Measurements from ENCODE around the gene MYO18A.

Gene MYO18A

DNA sequence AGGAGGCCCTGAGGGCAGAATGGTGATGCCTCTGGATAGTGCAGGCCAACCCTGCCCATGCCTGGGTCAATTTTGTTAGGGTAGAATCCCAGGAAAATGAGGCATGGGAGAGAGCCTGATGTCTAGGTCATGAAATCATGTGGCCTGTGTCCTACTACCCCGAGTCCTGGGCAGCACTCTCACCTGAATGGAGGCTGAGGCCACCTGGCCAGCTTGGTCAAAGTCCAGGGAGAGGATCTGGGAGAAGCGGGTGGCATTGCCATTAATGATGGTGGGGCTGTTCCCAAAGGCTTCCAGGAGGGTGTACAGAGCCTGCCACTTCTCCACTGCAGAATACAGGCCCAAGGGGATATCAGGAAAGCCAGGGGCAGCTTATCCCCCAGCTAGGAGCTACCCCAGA lies 59.8 kb downstream of the MYO18A start:
- DNase-seq, result no peak

DNA sequence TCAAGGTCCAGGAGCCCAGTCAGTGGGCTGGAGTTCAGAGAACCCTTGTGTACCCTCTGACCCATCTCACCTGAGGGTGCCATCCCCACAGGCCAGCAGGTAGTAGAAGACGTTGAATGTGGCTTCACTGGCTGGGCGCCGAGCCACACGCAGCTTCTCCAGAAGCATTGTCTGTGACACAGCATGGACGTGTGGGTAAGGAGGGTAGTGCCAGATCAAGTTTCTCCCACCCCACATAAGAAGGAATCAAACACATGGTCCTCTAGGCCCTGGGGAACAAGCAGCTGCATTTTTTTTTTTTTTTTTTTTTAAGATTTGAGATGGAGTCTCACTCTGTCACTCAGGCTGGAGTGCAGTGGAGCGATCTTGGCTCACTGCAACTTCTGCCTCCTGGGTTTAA lies 60.9 kb downstream of the MYO18A start:
- DNase-seq, result no peak

DNA sequence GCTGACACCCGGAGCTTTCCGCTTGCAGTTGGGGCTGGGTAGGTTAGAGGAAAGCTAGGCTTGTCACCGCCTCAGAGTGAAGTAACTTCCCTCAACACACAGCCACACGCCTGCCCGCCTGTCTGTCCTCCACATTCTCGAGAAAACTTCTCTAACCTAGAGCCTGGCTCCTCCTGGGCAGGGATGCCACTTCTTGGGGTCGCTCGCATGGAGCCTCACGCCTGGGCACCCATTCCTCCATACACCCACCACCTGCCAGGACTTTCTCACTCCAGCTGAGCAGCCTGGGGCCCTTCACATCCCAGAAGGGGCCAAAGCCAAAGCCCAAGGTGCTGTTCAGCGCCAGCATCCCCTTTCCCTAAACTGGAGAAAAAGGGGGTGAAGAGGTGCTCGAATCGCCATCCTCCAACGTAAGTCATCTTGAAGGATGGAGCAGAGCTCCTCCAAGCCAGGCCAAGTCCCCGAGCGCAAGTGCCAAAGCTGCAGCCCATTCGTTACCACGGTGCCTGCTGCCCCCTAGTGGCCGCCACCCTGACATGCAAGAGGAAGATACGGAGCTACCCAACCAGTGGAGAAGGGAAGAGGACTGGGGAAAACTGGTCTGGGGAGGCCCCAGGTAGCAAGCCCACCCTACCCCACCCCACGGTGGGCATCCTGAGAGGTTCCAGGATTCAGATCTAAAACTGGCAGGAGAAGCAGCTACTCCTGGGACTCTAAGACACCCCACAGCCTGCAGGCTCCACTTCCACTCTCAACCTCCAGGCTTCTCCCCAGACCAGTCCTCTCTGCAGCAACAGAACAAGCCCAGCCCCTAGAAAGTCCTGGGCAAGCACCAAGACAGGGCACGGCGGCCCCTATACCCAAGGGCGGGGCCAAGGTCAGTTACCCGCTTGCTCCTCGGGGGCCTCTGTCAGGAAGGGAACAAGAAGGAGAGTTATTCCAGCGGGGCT lies 63.1 kb downstream of the MYO18A start:
- peak; percentile 72 to 79 for DNase-seq

DNA sequence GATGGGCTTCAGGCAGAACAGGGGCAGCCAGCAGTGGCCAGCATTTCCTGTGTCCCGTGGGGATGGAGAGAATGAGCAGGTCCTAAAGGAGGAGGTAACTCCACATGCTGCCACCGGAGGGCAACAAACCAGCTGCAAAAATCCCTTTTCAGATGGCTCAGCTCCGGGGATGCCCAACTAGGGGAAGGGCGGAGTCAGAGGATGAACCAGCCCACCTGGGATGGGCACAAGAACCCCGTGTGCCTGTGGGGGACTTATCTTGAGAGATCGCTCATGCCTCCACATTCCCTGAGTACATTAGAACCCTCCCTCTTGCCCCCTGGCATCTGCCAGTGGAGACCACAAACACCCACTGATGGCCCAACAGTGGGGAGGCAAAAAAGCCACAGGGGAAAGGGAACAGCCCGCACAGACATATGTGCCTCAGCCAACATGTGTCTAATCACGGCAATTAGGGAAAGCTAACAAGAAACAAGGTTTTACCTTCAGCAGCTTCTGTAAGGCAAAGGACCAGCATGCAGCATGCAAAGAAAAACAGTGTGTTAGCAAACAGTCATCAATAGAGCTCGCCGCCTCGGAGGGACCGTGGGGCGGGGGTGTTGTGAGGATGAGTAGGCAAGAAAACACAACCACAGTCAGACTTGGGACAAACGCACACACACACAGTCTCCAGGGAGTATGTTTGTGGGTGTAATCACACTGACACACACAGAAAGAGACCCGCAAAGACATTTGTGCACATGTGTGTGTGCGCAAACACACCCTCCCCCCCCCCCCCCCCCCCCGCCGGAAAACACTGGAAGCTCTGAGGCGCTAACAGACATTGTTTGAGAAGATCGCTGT lies 64.0 kb downstream of the MYO18A start:
- DNase-seq, result peak; percentile 32 to 36

DNA sequence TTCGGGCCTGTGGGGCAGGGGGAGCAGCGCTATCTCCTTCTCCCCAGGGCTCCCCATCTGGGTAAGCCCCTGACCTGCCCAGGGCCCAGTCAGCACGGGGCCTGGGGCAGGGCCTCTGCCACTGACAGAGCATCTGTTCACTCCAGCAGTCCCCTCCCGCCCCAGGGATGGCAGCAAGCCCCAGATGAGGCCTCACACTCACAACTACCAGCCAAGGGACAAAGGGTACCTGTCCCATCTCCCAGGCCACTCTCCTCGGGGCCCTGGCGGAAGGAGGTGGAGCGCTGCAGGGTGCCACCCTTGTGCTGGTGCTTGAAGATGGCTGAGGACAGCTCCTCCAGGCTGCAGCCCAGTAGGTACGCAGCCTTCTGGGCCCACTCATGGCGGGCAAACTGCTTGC lies 64.8 kb downstream of the MYO18A start:
- DNase-seq, result no peak

DNA sequence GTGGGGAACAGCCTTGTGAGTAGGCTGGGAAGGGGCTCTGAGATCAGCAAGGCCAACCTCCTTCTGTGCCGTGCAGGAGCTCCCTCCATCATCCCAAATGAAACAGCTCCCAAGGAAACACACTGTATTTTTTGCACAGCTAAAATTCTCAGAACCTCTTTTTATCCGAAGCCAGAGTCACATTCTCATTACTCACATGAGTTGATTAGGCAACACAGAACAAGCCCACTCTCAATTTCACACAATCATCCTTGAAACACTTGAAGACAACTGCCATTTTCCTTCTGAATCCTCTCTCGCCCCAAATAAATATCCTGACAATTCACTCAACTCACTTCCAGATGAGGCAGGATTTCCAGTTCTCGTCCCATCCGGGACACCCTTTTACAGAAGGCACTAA lies 66.1 kb downstream of the MYO18A start:
- DNase-seq, result no peak

DNA sequence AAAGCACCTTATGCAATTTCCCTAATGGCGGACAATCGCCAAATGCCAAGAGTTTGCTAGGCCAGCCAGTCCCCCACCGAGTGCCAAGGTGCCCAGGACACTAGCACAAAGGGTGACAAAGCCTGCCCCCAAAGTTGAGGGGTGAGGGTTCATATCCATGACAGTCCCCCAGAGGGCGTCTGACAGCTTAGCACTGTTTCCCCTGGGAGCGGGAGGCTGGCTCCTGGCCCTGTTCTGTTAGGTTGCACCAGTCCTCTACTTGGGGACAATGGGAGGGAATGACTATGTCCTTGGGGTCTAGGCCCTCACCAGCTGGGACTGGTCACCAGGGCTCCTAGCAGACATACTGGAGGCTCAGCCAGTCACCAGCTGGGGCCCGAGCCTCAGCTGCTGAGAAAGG lies 66.9 kb downstream of the MYO18A start:
- DNase-seq, result no peak

DNA sequence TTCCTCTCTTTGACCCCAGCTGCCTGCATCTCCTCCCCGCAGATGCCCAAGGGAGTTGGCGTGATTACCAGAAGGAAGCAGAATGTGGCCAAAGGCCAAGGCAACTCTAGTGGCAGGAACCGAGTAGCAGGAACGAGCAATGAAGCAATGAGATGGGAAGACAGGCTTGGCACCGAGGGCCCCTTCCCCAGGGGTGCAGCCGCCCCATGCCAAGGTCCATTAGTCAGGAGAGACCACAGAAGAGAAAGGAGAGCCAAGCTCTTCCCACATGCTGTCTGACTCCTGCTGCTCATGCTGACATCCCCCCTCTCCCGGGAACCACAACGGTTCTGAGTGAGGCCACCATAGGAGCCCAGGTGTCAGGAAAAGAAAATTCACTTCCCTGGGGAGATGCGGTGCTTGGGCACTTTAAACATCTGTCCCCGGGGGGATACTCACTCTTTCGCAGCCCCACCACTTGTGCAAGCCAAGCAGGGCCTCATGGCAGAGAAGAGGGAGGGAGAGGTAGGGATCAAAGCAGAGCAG lies 67.4 kb downstream of the MYO18A start:
- DNase-seq, result no peak

DNA sequence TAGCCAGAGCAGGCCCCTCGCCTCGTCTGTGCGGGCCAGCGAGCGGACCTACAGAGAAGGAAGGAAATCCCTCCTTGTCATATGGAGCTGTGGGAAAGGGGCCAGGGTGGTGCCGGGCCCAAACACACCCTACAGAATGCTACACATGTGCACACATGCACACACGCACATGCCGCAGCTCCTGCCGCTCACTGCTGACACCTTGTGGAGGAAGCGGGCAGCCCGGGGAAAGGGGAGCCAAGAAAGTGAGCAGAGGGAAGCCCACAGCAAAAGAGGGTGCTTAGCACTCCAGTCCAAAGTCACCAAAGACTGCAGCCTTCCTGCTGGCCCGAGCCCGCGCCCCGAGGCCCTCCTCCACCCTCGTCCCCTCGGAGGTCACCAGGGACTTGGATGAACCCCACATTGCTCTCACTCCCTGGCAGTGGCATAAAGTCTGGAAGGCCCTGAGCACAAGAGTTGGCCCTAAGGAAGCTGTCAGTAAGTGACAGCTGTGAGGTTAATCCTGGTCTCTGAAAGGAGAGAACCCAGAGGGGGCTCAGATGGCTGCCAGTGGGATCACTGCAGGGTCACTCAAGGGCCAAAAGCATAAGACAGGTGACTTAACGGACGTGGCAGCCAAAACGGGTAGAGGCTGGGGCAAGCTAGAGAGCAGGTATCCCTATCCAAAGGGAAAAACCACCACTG lies 68.2 kb downstream of the MYO18A start:
- DNase-seq, result peak; percentile 55 to 69

DNA sequence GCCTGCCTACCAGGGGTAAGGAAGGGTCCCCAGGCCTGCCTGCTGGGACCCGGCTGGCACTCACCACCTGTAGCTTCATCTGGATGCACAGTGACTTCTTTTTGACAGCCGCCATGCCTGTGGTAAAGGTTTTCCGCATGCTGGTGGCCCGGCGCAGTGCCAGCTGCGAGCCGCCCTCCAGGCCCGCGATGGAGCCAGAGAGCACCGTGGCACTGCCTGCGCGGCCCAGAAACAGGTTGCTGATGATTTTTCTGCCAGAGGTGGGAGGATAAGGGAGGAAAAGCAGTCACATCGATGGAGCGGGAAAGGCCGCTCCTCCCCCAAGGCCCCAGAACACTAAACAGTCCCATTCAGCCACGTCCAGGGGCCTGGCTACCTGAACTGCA lies 69.8 kb downstream of the MYO18A start:
- DNase-seq, result no peak

DNA sequence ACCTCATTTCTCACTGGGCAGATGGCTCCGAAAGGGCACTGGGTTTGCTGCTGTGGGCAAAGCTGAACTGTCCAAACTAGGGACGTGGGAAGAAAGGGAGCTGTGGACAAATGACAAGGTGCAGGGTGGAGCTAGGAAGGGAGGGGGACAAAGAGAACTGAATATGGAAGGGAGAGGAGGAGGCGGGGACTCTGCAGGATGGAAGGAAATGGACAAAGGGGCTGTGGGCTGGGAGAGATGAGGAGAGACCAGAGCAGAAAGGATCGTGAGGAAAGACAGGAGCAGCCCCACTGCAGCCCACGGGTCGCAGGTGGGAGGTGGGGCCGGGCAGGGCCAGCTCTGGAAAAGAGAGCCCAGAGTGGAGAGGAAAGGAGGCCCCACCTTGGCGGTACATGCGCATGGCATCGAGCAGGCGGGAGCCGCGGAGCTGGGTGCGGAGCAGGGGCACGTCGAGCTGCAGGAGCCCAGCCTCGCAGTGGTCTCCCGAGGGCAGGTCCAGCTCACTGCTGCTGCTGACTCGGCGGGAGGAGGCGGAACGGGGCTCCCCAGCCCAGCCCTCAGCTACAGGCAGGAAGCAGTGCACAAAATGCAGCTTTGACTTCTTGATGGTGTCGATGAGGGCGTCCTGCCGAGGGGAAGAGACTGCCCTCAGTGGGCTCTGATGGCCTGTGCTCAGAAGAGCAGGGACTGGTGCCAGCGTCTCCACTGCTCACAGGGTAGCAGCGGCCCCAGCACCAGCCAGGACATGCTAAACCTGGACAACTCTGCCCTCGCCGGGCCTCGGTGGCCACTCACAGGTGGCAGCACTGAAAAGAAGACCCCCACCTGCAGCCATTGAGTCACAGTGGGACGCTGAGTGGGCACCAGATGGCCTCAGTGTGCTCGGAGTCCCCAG lies 70.5 kb downstream of the MYO18A start:
- DNase-seq, result no peak

DNA sequence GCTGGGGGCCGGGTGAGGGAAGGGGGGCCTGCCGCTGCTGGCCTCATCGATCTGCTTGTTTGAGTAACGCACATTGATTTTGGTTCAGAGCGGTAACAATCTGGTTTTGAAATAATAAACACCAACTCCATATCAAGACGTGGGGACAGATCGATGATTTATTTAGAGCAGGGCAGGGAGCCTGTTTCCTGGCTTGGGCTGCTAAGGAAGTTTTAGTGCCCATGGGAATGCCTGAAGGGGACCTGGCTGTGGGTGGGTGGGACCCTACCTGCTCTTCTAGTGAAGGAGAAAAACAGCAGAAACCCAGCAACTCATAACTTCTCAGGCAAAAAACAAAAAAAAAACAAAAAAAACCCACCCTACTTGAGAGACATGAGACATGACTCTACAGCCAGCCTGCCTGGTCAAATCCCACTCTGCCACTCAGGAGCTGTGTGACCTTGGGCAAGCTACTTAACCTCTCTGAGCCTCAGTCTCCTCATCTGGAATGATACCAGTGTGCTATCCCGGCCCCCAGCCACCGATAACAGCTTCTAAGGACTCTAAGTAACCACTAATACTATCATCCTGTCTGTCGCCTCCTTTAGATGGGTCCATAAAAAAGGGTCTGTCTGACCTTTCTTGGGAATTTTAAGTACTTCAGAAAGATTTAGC lies 71.2 kb downstream of the MYO18A start:
- no peak for DNase-seq

DNA sequence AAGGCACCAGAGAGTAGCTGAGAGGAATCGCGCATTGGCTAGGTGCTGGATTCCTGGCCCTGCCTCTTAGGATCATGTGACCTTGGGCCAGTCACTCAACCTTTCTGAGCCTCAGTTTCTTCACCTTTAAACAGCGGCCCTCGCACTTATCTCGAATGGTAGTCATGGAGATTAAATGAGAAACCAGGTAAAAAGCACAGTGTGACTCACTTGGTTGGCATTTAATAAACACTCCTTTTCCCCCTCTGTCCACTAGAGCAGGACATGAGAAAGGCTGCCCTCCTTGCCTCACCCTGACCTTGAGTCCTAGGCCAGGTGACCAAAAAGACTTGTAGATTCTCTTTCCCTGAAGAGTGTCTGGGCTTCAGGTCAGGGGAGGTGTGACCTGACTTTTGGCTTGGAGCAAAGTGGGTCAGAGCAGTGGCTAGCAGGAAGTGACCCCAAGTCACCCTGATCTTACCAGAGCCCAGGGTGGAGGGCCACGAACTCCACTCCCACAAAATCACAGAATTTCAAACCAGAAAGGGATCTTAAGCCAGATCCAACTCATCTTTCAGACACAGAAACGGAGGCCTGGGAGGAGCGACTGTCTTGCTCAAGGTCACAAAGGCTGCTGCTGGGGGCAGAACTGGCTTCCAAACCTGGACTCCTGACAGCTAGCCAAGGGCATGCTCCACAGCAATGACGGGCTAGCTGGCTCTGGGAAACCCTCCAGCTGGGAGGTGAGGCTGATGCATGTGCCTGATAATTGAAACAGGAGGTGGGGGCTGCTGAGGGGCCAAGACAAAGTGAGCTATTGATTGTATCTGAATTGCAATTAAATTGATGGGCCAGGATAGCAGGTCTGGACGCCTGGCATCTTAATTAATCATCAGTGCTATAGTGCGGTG lies 72.0 kb downstream of the MYO18A start:
- DNase-seq, result no peak

DNA sequence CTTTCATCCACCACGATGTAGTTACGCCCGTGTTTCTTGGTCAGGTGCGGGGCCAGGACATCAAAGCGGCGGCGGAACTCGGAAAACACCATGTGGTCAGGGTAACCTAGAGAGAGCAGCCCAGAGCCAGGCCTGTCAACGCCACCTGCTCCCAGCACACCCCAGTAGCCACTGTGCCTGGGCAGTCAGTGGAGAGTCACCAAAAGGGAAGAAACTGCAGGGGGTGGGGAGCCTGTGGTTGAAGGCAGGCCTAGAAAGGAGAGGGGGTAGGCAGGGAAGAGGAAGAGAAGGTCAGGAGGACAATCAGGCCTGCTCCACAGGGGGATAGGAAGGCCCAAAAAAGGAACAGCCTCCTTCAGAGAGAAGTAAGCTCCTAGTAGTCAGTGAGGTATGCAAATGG lies 73.1 kb downstream of the MYO18A start:
- no peak for DNase-seq

DNA sequence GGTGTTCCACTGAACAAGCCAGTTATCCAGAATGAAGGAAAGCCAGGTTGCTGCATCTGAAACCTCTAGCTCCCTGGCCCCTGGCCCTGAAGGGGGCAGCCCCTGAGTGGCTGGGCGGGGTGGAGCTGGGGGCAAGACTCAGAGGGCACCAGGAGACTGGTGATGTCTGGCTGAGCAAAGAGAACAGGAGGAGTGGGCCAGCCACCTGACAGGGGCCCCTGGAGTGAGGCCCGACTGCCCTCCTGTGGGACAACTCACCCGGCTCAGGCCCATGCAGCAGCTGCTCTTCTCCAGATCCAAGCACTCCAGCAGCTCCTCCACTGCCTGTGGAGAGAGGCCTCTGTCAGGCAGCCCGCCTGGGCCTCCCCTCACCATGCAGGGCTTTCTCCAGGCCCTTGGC lies 76.9 kb downstream of the MYO18A start:
- no peak for DNase-seq

DNA sequence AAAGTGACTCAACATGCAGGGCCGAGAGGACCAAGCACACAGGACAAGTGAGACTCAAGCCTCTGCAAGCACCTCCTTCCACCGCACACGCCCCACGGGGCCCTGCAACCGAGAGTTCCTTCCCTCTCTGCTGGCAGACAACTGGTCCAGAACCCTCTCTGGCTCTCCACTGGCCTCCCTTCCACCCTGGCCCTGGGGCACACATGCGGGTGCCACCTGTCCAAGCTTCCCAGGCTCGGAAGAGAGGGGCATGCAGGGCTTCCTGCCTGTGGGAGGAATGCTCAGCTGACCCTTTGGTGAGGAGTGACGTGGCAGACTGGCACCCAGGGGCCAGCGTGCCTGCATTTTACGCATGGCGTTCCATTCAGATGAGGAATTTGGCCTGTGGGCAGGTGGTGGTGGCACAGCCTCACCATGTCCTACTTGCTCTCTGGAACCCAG lies 77.4 kb downstream of the MYO18A start:
- no peak for DNase-seq

DNA sequence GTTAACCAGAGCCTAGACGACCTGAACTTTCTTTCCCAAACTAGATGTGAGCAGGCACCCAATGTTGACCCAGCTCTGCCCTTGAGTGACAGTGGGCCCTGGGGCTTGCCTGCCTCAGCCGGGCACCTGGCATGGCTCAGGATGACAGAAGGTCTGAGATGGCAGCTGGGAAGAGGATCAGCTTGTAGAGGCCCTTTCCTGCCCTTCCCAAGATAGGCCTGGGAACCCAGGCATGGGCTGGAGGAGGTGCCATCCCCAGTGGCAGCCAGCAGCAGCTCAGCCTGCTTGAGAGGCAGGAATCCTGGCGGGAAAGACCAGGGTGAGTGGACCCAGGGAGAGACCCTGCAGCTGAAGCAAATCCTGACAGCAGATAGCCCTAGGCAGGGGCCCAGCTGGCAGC lies 78.2 kb downstream of the MYO18A start:
- no peak for DNase-seq

DNA sequence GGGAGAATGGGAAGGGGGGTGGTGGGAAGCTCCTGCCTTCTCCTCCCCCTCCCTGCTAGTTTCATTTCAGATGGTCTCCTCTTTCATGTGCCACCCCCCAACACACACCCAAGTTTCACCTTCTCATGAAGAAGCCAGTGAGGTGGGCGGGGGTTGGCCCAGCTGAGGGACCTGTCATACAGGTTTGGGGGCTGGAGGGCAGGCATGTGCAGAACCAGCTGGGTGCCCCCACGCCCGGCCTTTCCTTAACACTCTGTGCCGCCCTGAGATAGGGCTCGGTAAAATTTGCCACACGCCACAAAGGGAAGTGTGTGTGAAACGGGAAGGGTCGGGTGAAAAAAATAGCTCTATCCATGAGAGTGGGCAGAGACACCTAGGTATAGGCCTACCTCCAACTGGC lies 79.9 kb downstream of the MYO18A start:
- DNase-seq, result no peak

DNA sequence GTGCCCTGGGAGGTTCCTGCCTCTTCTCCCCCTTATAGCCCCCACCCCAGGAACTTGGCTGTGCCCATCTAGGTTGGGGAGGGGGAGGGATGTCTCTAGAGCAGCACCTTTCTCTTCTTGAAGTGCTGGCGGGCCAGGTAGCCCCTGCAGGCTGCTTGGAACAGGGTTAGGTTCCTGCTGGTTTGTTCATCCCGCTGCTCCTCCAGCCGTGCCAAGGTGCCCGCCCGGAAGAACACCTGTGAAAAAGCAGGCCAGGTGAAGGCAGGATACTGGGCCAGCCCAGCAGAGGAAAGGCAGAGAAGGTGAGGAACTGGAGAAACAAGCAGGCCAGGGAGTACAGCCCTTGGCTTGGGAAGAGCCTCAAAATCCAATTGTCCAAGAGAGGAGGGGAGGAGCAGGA lies 80.7 kb downstream of the MYO18A start:
- no peak for DNase-seq

DNA sequence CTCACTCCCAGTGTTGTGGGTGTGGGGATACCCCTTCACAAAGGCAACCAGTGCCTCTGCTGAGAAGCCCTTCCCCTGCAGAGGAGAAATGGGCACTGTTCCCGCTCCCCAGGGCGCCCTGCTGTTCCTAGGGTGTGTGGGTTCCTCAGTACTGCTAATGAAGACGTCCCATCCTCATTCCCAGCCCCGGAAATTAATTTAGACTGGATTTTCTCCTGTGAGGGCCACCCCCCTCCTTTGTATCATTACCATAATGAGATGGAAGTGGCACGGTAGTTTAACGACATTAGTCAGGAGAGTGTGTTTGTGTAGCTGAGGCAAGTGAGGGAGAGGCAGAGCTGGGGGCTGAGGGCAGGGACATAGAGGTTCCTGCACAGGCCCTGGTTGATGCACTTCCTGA lies 84.1 kb downstream of the MYO18A start:
- no peak for DNase-seq

Data from CD4-positive, alpha-beta T cell treated with Interferon alpha-2 for 1 hour (primary cell).